GM18519 (cell line): ENCODE measurements around the gene ERN2.
"Not testable (repeated sequence)": the region's sequence is repeated elsewhere in the genome, so short reads cannot be mapped to it uniquely, and the experiment has no call there.

Source experiments
- ATAC-seq: cut with Tn5 transposase; IDR thresholded peaks from one replicate; pipeline ENCODE4 v1.9.1; 2021; ENCODE audit warnings: mild to moderate bottlenecking, moderate library complexity; ENCODE audit not compliant: unreplicated experiment, low FRiP score

The ERN2 gene

GRCh38 chr16:23724096-23724784 lies 11.2 kb upstream of the ERN2 start:
- no peak for ATAC-seq

GRCh38 chr16:23722613-23723240 lies 9.7 kb upstream of the ERN2 start:
- ATAC-seq = not testable (repeated sequence)

GRCh38 chr16:23716484-23716883 lies 3.5 kb upstream of the ERN2 start:
- ATAC-seq = no peak

GRCh38 chr16:23711785-23712184 lies 1.2 kb downstream of the ERN2 start:
- no peak for ATAC-seq

- ATAC-seq = no peak
Measured at GRCh38 chr16:23710504-23710903, 2.5 kb downstream of the ERN2 start.

GRCh38 chr16:23710008-23710407 lies 3.0 kb downstream of the ERN2 start:
- no peak for ATAC-seq

GRCh38 chr16:23709536-23709935 lies 3.5 kb downstream of the ERN2 start:
- ATAC-seq = no peak

- no peak for ATAC-seq
Measured at GRCh38 chr16:23706439-23706838, 6.6 kb downstream of the ERN2 start.

GRCh38 chr16:23705517-23705902 lies 7.5 kb downstream of the ERN2 start:
- no peak for ATAC-seq

- no peak for ATAC-seq
Measured at GRCh38 chr16:23704772-23705516, 8.1 kb downstream of the ERN2 start.

- ATAC-seq = no peak
Measured at GRCh38 chr16:23702951-23703350, 10.1 kb downstream of the ERN2 start.

- ATAC-seq = no peak
Measured at GRCh38 chr16:23701045-23701444, 12.0 kb downstream of the ERN2 start.

GRCh38 chr16:23700509-23700908 lies 12.5 kb downstream of the ERN2 start:
- ATAC-seq = no peak

GRCh38 chr16:23700093-23700492 lies 12.9 kb downstream of the ERN2 start:
- no peak for ATAC-seq

- no peak for ATAC-seq
Measured at GRCh38 chr16:23699100-23699499, 13.9 kb downstream of the ERN2 start.

GRCh38 chr16:23695756-23696155 lies 17.3 kb downstream of the ERN2 start:
- no peak for ATAC-seq

- no peak for ATAC-seq
Measured at GRCh38 chr16:23694644-23695373, 18.2 kb downstream of the ERN2 start.

GRCh38 chr16:23694265-23694643 lies 18.8 kb downstream of the ERN2 start:
- no peak for ATAC-seq

- ATAC-seq = no peak
Measured at GRCh38 chr16:23692190-23692837, 20.7 kb downstream of the ERN2 start.

GRCh38 chr16:23691483-23692189 lies 21.4 kb downstream of the ERN2 start:
- ATAC-seq = no peak
